HG02884 (cell line): Measurements from ENCODE around the gene CENPB.

Source experiments
- ATAC-seq: cut with Tn5 transposase; IDR thresholded peaks from one replicate; pipeline ENCODE4 v1.9.1; 2021; ENCODE audit warnings: mild to moderate bottlenecking, moderate library complexity; ENCODE audit not compliant: unreplicated experiment

The CENPB gene

GRCh38 chr20:3767427-3768341 lies 18.9 kb downstream of the CENPB start, which contains the start of gene ADISSP:
Gene ADISSP (minus strand): TSS chr20:3767753. CDS start chr20:3760100, 7,653 bp downstream.
- ATAC-seq, result peak; percentile 90

GRCh38 chr20:3767110-3767426 lies 19.5 kb downstream of the CENPB start:
- ATAC-seq, result no peak

- no peak for ATAC-seq
Observed at GRCh38 chr20:3766422-3767109, 20.0 kb downstream of the CENPB start.

DNA sequence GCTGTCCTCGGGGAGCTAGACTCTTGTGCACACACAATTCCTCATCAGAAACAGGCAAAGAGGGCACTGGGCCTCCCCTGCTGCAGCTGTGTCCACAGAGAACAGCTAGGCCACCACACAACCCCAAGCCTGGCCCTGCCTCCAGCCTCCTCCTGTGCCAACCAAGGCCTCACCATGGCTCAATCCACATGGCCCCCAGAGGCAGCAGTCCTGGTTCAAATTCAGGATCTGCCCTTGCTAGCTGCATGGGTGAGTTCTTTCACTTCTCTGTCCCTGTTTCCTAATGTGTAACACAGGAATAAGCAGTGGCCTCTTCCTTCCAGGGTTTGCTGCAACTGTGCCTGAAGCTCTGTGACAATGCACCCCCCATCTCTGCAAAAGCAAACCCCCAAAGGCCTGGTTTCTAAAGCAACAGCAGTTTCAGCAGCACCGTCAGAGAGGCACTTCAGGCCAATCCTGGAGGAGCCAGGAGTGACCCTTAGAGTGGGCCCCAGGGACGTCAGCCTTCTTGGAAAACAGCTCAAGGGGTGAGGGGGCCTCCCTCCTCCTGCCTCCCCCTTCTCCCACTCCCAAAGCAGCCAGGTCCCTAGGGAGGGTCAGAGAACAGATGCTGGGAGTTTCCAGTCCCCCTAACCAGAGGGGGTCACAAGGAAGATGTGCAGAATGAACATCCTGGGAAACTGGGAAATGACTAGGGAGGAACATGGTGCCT lies 21.2 kb downstream of the CENPB start:
- no peak for ATAC-seq

DNA sequence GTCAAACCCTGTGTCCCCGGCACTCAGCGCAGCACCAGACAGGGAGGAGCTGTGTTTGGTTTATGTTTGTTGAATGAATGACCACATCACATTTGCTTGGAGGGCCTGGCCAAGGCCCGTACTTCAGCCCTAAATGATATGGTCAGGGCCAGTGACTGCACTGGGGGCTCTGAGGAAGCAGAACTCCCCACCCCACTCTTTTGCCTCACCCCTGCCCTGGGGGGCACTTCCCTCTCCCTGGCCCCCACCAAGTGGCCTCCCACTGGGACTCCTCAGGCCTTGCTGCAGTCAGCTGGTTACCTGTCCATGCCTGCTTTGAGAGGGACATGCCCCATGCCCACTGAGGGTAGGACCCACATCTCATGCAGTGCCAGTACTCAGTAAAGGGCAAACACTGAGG lies 21.9 kb downstream of the CENPB start:
- ATAC-seq, result no peak

GRCh38 chr20:3763671-3764601 lies 22.6 kb downstream of the CENPB start:
- no peak for ATAC-seq

DNA sequence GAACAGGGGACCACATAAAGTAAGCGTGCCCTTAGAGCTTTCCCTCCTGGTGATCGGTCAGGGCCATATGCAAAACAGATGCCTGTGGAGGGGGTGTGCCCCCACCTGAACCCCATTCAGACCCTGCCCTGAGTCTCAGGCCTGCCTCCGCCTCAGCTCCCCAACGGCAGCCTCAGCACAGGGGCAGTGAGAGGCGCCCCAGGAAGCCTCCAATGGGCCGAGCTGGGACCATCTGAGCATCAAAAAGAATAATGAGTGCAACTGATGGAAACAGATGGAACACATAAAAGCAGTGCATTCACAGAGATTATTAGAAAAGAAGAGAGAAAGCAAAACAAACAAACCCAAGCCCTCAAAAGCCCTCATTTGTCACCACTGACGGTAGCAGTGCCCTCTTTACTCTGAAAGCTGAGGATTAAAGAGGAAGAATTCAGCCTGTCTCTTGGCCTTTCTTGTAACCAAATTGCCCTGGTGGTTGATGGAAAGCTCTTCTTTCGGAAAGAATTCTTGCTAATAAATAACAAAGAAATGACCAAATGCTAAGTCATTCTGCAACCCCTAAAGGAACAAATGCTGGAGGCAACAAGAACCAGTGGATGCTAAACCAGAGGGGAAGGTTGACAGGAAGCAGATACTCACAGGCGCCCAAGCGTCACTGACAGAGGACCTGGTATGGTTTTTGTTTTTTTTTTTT lies 25.7 kb downstream of the CENPB start:
- ATAC-seq, result no peak

- ATAC-seq, result no peak
Observed at GRCh38 chr20:3759884-3760283, 26.7 kb downstream of the CENPB start.

GRCh38 chr20:3759316-3759823 lies 27.2 kb downstream of the CENPB start:
- ATAC-seq, result no peak

DNA sequence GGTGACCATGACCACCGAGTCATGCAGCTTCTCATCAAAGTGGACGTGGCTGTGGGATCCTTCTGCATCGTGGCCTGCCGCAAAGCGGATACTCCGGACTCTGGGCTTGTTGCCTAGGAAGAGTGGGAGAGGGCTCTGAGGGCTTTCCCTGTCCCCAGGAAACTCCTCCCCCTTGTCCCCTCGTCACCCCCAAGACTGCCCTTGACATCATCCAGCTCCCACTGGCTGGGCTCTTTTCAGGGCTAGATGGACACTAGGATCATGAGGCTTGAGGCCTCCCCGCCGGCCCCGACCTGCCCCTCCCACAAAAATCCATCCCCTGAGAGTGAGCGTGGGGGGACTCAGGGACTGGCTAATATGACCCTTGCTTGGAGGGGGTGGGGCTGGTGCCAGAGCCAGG lies 28.0 kb downstream of the CENPB start:
- no peak for ATAC-seq

DNA sequence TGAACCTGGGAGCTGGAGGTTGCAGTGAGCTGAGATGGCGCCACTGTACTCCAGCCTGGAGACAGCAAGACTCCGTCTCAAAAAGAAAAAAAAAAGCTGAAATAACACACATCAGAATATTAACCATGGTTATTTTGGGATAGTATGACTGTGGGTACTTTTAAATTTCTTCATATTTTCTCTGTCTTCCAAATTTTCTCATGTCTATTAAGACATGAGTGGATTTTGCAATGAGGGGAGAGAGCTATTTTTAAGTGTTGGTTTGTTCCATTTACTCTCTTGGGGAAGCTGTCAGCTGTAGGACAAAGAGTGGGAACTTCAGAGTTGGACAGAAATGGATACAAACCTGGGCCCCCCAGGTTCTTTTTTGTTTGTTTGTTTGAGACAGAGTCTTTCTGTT lies 29.3 kb downstream of the CENPB start:
- ATAC-seq, result no peak

DNA sequence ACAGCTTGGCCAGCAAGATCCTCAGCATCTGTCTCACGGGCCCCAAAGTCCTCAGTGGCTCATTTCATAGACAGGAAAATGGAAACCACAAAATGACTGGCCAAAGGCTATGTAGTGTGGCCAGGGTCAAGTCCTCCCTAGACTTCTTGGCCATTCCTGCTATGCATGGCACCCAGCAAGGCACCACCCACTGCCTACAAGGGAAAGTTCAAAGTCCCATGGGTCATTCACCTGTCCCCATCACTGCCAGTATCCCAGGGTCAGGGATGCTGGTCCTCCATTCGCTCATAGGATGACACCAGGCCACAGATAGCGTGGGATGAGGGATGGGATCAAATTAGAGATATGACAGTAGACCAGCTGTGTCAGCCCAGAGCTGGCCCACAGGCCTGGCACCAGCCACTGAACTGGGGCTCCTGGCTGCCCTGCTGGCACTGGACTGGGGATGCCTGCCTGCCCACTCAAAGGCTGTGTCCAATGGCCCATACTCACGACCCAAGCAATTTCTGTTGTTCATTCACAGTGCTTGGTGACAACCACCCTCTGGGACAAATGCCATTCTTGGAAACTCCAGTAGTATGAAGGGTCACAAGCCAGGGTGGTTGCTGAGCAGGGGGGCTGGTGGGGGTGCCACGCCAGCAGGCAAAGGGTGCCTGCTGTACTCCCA lies 30.6 kb downstream of the CENPB start:
- ATAC-seq, result no peak

GRCh38 chr20:3755269-3755668 lies 31.3 kb downstream of the CENPB start:
- ATAC-seq, result no peak

DNA sequence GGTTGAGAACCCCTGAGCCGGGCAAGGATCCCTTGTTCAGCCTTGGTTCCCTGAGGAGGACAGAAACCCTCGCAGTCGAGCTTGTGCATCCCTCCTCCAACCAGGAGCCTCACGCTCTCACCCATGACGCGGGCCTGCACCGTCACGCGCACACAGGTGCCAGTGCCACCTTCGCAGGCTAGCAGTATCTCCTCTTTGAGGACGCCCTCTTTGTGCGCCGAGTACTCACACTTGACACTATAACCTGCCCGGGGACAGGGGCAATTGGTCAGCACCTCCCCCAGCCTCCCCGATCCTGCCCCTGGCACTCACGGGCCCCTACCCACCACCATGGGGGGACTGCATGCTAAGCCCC lies 32.3 kb downstream of the CENPB start:
- ATAC-seq, result no peak

GRCh38 chr20:3753501-3754275 lies 32.9 kb downstream of the CENPB start:
- no peak for ATAC-seq

- no peak for ATAC-seq
Observed at GRCh38 chr20:3753098-3753497, 33.4 kb downstream of the CENPB start.

- no peak for ATAC-seq
Observed at GRCh38 chr20:3752386-3752759, 34.2 kb downstream of the CENPB start.

DNA sequence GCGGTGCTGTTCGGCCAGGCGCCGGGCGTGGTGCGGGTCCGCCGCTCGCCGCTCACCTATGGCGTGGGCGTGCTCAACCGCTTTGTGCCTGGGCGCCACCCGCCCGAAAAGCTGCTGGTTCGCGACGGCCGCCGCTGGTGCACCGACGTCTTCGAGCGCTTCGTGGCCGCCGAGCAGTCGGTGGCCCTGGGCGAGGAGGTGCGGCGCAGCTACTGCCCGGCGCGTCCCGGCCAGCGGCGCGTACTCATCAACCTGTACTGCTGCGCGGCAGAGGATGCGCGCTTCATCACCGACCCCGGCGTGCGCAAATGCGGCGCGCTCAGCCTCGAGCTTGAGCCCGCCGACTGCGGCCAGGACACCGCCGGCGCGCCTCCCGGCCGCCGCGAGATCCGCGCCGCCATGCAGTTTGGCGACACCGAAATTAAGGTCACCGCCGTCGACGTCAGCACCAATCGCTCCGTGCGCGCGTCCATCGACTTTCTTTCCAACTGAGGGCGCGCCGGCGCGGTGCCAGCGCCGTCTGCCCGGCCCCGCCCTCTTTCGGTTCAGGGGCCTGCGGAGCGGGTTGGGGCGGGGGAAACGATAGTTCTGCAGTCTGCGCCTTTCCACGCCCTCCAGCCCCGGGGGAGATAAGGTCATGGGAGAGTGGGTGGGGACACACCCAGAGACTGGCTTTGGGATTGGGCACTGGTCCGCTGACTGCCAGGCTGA lies 34.7 kb downstream of the CENPB start:
- no peak for ATAC-seq
